Measurements from ENCODE around the gene SPEM2.

DNA sequence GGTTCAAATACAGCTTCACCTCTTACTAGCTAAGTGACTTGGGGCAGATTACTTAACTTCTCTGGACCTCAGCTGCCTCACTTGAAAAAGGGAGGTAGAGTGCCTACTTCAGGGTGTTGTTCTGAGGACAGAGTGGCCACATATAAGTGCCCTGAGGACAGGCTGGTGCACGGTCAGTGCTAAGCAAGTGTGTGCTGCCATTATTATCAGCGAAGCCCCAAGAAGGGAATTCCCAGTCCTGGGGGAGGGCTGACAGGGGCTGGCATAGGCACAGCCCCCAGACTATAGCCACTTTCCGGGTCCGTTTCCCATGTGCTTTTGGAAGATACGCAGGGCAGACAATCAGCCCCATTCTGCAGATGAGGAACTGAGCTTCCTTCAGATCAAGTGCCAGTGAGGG is 51.5 kb downstream of the SPEM2 start:
- TF ChIP-seq EZH2 (IDR thresholded peaks at IDR 0.05; ENCODE audit: low read length, missing control alignments): no peak
- TF ChIP-seq, protein P1, sequence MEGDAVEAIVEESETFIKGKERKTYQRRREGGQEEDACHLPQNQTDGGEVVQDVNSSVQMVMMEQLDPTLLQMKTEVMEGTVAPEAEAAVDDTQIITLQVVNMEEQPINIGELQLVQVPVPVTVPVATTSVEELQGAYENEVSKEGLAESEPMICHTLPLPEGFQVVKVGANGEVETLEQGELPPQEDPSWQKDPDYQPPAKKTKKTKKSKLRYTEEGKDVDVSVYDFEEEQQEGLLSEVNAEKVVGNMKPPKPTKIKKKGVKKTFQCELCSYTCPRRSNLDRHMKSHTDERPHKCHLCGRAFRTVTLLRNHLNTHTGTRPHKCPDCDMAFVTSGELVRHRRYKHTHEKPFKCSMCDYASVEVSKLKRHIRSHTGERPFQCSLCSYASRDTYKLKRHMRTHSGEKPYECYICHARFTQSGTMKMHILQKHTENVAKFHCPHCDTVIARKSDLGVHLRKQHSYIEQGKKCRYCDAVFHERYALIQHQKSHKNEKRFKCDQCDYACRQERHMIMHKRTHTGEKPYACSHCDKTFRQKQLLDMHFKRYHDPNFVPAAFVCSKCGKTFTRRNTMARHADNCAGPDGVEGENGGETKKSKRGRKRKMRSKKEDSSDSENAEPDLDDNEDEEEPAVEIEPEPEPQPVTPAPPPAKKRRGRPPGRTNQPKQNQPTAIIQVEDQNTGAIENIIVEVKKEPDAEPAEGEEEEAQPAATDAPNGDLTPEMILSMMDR (conservative IDR thresholded peaks at IDR 0.05 in 1 of 2, IDR thresholded peaks at IDR 0.05 in 1 of 2; ENCODE audit: low read depth in 1 of 2, low read length in 2 of 2): no peak

All from fibroblast of lung (primary cell).